HUES48 (cell line): ENCODE results near the gene PSMD1.
"Not testable (repeated sequence)": the region's sequence is repeated elsewhere in the genome, so short reads cannot be mapped to it uniquely, and the experiment has no call there.

Experiments
- H3K27ac ChIP-seq: one replicate; pipeline ENCODE4 v1.7.0; 2013; ENCODE audit warnings: low read depth, low read length, inconsistent platforms
- H3K27me3 ChIP-seq: 2 replicates; pipeline ENCODE4 v1.6.1; 2013; ENCODE audit warnings: mild to moderate bottlenecking, low read length; ENCODE audit not compliant: control insufficient read depth, insufficient read depth
- H3K36me3 ChIP-seq: 2 replicates; pipeline ENCODE4 v1.6.1; 2013; ENCODE audit warnings: low read length; ENCODE audit not compliant: control insufficient read depth, insufficient read depth
- H3K4me1 ChIP-seq: 2 replicates; pipeline ENCODE4 v1.6.1; 2013; ENCODE audit warnings: mild to moderate bottlenecking, low read length; ENCODE audit not compliant: control insufficient read depth, insufficient read depth
- H3K4me3 ChIP-seq: 2 replicates; pipeline ENCODE4 v1.5.1; 2013; ENCODE audit warnings: mild to moderate bottlenecking, low read depth, low read length
- H3K9ac ChIP-seq: 2 replicates; pipeline ENCODE4 v1.6.1; 2013; ENCODE audit warnings: mild to moderate bottlenecking, low read depth, low read length, moderate library complexity
- H3K9me3 ChIP-seq: 2 replicates; pipeline ENCODE4 v1.6.1; 2013; ENCODE audit warnings: low read length; ENCODE audit not compliant: control insufficient read depth, insufficient read depth

PSMD1 gene

GRCh38 chr2:231059756-231060155 is 3.1 kb downstream of the PSMD1 start:
- Histone ChIP-seq H3K27me3 (no peaks in the 10 kb centered on the region), H3K36me3 (peaks cover 41% of the 10 kb centered on the region), H3K9ac (no peak overlapping the region), H3K4me1 (peaks cover 7% of the 10 kb centered on the region), H3K4me3 (no peak overlapping the region), H3K9me3 (no peaks in the 10 kb centered on the region), H3K27ac (no peak overlapping the region)

GRCh38 chr2:231062776-231063175 is 6.1 kb downstream of the PSMD1 start:
- H3K9me3 ChIP-seq = no peaks in the 10 kb centered on the region
- no peak overlapping the region for H3K4me3 ChIP-seq
- no peak overlapping the region for H3K9ac ChIP-seq
- H3K27me3 ChIP-seq = no peaks in the 10 kb centered on the region
- no peak overlapping the region for H3K27ac ChIP-seq
- peaks cover 68% of the 10 kb centered on the region for H3K36me3 ChIP-seq
- H3K4me1 ChIP-seq = peaks cover 5% of the 10 kb centered on the region

DNA sequence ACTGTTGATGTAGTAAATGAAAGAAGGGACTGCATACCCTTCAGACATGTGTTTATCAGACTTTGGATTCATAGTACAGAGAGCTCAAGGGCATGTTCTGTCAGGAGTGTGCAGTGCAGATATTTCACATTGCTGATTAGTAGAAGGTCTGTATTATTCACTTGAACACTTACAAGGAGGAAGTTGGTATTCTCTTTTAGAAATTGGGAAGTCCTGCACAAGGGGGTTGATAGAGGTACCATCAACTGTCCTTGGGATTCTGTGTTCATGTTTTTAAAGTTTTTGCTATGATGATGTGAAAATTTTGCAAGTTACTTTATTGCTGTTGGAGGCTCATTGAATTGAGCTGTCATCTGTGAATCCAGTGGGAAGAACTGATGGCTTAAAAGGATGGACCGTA is 6.7 kb downstream of the PSMD1 start:
- Histone ChIP-seq H3K36me3 (peaks cover 74% of the 10 kb centered on the region), H3K9ac (no peak overlapping the region), H3K4me3 (no peak overlapping the region), H3K9me3 (no peaks in the 10 kb centered on the region), H3K27ac (no peak overlapping the region), H3K4me1 (no peaks in the 10 kb centered on the region), H3K27me3 (no peaks in the 10 kb centered on the region)

DNA sequence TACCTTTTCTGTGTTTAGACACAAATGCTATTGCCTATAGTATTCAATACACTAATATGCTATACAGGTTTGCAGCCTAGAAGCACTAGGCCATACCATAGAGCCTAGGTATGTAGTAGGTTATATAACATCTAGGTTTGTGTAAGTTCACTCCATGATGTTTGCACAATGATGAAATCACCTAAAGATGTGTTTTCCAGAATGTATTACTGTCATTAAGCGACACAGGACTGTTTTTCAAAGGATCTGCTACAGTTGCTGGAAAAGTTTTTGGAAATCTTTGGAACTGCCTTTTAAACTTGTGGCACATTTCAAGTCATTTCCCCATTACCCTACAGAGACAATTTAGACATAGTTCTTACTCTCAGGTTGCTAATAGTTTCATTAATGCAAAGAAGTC is 9.3 kb downstream of the PSMD1 start:
- H3K36me3 ChIP-seq = peaks cover 97% of the 10 kb centered on the region
- H3K9ac ChIP-seq = no peak overlapping the region
- no peaks in the 10 kb centered on the region for H3K27me3 ChIP-seq
- H3K4me1 ChIP-seq = no peaks in the 10 kb centered on the region
- no peak overlapping the region for H3K4me3 ChIP-seq
- no peaks in the 10 kb centered on the region for H3K9me3 ChIP-seq
- no peak overlapping the region for H3K27ac ChIP-seq

GRCh38 chr2:231067531-231067930 is 10.9 kb downstream of the PSMD1 start:
- H3K36me3 ChIP-seq = peaks cover 97% of the 10 kb centered on the region
- not testable (repeated sequence) for H3K4me1 ChIP-seq, H3K9ac ChIP-seq, H3K9me3 ChIP-seq, H3K27me3 ChIP-seq, H3K4me3 ChIP-seq, H3K27ac ChIP-seq

- Histone ChIP-seq H3K9ac (no peak overlapping the region), H3K9me3 (no peaks in the 10 kb centered on the region), H3K4me1 (no peaks in the 10 kb centered on the region), H3K36me3 (peaks cover 97% of the 10 kb centered on the region), H3K27me3 (no peaks in the 10 kb centered on the region), H3K27ac (no peak overlapping the region), H3K4me3 (no peak overlapping the region)
Observed at GRCh38 chr2:231068525-231069222, 12.0 kb downstream of the PSMD1 start.

DNA sequence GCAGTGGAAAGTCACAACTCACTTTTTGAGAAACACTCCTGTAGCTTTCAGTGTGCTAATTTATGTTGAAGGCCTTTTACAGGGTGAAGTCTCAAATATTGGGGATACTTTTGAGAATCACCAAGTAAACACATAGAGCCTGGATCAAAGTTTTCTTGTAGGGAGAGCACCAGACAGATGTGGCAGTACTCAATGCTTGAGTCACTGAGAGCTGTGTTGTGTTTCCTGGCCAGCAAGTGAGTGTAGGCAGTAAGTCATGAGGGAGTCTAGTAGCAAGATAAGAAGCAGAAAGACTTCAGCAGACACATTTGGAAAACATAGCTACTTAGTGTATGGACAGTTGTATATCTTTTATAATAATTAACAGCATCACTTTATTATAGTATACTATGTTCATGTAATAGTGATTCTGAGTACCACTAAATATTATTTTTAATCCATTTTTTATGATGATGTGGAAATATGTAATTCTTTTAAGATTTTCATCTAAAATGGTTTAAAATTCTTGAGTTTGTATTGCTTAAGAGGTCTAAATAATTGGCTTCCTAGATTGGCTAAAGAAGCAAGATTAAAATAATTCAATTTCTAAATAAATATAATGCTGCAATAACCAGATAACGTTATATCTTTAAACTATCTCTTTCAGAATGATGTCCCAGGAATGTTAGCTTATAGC is 12.8 kb downstream of the PSMD1 start:
- no peaks in the 10 kb centered on the region for H3K9me3 ChIP-seq
- no peaks in the 10 kb centered on the region for H3K4me1 ChIP-seq
- H3K36me3 ChIP-seq = peaks cover 95% of the 10 kb centered on the region
- H3K9ac ChIP-seq = no peak overlapping the region
- H3K27me3 ChIP-seq = no peaks in the 10 kb centered on the region
- H3K4me3 ChIP-seq = no peak overlapping the region
- no peak overlapping the region for H3K27ac ChIP-seq

DNA sequence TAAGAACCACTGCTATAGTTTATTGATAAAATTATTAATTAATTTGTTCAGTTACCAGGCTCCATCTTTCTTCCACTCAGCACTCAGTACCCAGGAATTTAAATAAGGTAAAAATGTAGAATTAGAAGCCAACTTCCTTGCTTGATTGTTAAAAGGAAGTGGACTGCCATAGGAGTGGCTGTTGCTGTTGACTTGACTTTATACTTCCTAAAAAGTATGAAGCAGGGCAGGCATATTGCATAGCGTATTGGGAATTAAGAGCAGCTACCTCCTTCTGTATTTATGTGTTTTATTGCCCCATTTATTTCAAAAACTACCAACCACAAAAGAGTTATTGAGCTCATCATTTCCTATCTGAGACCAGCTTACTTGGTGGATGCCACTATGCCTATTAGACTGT is 27.9 kb downstream of the PSMD1 start:
- no peak overlapping the region for H3K27ac ChIP-seq
- H3K4me3 ChIP-seq = no peak overlapping the region
- no peaks in the 10 kb centered on the region for H3K27me3 ChIP-seq
- H3K36me3 ChIP-seq = peaks cover 97% of the 10 kb centered on the region
- no peaks in the 10 kb centered on the region for H3K9me3 ChIP-seq
- H3K9ac ChIP-seq = no peak overlapping the region
- H3K4me1 ChIP-seq = no peaks in the 10 kb centered on the region

DNA sequence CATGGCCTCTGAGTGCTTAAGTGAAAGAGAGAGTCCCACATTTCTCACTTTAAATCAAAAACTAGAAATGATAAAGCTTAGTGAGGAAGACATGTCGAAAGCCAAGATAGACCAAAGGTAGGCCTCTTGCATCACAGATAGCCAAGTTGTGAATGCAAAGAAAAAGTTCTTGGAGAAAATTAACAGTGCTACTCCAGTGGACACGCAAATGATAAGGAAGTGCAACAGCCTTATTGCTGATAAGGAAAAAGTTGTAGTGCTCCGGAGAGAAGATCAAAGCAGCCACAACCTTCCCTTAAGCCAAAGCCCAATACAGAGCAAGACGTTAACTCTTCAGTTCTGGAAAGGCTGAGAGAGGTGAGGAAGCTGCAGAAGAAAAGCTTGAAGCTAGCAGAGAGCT is 32.1 kb downstream of the PSMD1 start:
- Histone ChIP-seq H3K9me3 (no peaks in the 10 kb centered on the region), H3K9ac (no peak overlapping the region), H3K4me3 (no peak overlapping the region), H3K36me3 (peaks cover 89% of the 10 kb centered on the region), H3K4me1 (no peaks in the 10 kb centered on the region), H3K27me3 (no peaks in the 10 kb centered on the region), H3K27ac (no peak overlapping the region)

DNA sequence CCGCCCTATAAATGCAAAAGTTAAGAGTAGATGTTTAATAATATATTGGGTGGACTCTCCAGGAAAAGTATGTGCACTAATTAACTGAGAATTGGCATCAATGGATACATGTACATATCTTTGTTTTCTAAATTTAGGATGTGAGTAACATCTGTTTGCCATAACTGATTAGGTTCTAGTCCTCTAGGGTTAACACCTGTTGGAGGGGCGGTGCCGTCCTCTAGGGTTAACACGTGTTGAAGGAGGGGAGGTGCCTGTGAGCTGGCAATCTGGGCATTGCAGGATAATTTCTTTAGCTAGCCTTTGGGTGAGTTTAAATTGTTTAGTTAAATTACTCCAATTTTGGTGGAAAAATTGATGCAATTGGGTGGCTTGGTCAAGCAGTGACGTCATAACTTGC is 37.3 kb downstream of the PSMD1 start:
- Histone ChIP-seq H3K27ac (no peak overlapping the region), H3K9me3 (peaks cover under 1% of the 10 kb centered on the region; the same call in 1 of the 2 replicates), H3K9ac (no peak overlapping the region), H3K36me3 (peaks cover 82% of the 10 kb centered on the region), H3K4me3 (no peak overlapping the region), H3K27me3 (no peaks in the 10 kb centered on the region), H3K4me1 (no peaks in the 10 kb centered on the region; the same call in 1 of the 2 replicates)

- no peaks in the 10 kb centered on the region; the same call in 1 of the 2 replicates for H3K4me1 ChIP-seq
- no peak overlapping the region for H3K9ac ChIP-seq
- no peak overlapping the region for H3K27ac ChIP-seq
- no peaks in the 10 kb centered on the region for H3K27me3 ChIP-seq
- no peak overlapping the region for H3K4me3 ChIP-seq
- peaks cover 82% of the 10 kb centered on the region for H3K36me3 ChIP-seq
- H3K9me3 ChIP-seq = peaks cover 10% of the 10 kb centered on the region
Observed at GRCh38 chr2:231094736-231095346, 38.2 kb downstream of the PSMD1 start.
